D341Med (cell line): ENCODE data around the gene ASXL1.
"Not testable (repeated sequence)": the region's sequence is repeated elsewhere in the genome, so short reads cannot be mapped to it uniquely, and the experiment has no call there.

ENCODE experiments used
- DNase-seq: peaks from one replicate; pipeline ENCODE4 v3.0.0; 2012; ENCODE audit warnings: low spot score

The ASXL1 gene

DNA sequence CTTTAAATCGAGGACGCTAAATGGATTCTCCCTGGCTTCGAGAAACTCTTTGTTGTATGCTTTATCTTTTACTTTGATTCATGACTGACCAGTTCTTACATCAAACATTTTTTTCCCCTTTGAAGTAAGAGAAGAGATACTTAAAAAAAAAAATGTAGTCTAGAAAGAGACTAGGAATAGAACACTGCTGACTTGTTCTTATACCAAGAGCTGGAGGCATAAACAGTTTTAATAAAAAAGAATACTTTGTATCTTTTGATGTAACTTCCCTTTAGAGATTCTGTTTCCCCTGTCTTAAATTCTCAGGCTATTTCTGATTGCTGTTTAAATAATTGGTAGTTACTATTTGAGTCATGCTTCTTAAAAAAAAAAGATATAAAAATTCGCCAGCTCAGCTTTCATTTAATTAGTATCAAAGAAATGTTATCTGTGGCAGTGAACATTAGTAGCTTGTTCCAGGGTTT, 4.8 kb downstream of the ASXL1 start:
- no peak for DNase-seq

DNA sequence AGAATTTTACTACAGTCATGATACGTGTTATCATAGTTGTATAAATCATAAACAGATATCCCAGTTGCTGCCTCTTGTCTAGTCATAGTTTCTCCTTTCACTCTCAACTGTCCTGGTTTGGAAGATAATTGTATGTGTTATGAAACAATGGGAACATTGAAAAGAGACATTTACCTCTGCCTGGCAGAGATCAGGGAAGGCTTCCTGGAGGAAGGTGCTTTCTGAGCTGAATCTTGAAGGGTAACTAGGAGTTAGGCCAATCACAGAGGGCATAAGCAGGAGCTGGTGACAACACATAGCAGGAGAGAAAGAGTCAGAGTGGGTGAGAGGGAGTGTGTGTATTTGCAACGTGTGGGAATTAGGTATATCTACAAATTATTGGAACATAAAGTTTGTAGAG, 5.4 kb downstream of the ASXL1 start:
- no peak for DNase-seq

DNA sequence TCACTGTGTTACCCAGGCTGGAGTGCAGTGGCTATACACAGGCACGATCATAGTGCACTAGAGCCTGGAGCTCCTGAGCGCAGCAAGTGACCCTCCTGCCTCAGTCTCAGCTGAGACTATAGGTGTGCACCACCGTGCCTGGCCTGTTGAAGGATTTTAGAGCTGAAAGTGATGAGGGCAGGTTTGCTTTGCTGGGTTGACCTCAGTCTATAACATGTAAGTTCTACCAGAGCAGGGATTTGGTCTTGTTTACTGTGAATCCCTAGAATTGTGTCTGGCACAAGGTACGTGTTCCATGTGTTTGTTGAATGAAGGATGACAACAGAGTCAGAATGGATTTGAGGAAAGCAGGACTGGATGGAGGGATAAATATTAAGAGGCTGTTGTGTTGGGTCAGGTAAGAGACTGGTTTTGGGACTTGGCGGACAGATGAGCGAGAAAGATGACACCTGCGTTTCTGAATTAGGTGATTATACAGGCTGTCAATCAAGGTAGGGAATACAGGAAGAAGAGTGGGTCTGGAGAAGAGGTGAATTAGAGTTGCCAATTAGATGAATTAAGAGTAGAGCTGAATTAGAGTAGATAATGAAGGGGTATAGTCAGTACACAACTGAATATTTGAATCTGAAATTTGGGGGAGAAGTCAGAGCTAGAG, 6.5 kb downstream of the ASXL1 start:
- no peak for DNase-seq

DNA sequence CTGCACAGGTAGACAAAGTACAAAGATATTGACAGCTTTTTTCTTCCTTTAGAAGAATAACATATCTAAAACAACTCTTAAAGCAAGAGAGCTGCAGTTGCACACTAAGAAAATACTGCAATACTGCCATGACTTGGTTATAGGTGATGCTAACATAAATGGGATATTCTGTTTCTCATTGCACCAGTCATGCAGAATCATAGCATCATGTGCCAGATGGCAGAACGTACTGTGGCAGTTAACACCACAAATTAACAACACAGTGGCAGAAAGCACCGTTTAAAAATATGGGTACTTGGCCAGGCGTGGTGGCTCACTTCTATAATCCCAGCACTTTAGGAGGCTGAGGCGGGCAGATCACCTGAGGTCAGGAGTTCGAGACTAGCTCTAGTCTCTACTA, 7.4 kb downstream of the ASXL1 start:
- no peak for DNase-seq

DNA sequence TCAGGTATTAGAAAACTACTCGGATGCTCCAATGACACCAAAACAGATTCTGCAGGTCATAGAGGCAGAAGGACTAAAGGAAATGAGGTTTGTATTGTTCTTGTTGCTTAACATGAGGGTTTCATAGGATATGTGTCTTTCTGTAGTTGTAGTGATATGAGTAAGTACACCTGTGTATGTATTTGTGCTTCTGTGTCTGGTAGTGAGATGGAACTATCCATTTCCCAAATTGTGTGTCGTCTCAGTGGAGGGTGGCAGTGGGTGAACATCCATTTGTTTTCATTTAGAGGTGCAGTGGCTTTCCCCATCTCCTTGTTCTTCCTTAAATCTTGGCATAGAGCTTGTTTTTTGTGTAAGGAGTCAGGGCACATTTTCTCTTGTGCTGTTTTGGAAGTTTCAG, 8.2 kb downstream of the ASXL1 start:
- no peak for DNase-seq

DNA sequence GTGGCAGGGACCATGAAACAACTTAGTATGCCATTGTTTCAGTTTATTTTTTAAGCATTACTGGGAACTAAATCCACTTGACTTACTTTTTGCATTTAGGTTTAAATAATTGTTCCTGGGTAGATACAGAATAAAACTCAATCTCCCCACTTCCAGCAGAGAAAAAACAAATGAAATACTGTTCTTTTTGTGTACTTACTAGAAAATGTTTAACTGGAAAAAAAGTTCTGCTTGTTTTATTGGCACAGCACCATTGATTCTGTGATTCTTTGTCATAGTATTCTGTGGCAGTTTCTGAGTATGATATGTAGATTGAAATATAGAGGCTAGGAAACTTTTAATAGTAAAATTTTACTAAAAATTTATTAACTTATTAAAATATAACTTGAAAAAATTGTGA, 10.2 kb downstream of the ASXL1 start:
- DNase-seq: no peak

DNA sequence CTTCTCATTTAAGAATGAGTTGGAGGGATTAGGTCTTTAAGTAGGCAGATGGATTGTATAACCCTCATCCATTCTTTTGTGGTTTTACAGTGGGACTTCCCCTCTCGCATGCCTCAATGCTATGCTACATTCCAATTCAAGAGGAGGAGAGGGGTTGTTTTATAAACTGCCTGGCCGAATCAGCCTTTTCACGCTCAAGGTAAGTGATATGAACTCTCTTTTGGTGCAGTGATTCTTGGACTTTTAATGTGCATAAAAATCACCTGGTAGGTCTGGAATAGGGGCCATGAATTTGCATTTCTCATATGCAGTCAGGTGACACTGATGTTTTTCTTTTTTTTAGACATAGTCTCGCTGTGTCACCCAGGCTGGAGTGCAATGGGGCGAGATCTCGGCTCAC, 10.8 kb downstream of the ASXL1 start:
- DNase-seq: no peak

DNA sequence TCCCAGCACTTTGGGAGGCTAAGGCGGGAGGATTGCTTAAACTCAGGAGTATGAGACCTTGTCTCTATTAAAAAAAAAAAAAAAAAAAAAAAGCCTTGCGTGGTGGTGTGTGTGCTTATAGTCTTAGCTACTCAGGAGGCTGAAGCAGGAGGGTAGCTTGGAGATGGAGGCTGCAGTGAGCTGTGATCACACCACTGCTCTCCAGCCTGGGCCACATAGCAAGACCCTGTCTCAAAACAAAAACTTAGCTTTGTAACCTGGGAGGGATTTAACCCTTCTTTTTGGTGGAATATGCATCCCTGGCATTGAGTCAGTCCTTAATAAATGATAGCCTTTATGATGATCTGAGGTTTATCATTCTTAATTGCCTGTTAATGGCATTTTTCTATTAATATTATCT, 12.8 kb downstream of the ASXL1 start:
- no peak for DNase-seq

DNA sequence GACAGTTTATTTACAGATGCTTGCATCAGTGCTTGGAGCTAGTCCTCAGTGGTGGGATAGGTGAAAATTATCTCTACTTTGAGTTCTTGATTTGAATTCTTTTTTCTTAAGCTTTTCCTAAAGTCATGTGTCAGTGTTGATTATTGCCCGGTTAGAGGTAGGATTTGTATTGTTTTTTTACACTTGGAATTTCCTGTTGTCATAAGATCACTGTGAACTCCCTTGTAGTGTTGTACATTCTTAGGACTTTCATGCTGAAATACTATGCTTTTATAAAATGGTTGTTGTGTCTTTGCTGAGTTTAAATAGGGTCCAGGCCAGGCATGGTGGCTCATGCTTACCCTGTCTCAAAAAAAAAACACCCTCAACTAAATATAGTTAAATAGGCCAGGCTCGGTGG, 20.3 kb downstream of the ASXL1 start:
- DNase-seq: no peak

DNA sequence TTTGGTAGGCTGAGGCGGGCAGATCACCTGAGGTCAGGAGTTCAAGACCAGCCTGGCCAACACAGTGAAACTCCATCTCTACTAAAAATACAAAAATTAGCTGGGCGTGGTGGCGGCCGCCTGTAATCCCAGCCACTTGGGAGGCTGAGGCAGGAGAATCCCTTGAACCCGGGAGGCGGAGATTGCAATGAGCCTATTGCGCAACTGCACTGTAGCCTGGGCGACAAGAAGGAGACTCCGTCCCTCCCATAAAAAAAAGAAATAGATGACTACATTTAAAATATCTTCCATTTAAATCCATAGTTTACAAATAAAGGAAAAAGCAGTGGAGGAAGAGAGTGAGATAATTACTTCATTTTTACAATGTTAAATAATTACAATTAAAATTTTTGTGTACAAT, 21.9 kb downstream of the ASXL1 start:
- DNase-seq: not testable (repeated sequence)

DNA sequence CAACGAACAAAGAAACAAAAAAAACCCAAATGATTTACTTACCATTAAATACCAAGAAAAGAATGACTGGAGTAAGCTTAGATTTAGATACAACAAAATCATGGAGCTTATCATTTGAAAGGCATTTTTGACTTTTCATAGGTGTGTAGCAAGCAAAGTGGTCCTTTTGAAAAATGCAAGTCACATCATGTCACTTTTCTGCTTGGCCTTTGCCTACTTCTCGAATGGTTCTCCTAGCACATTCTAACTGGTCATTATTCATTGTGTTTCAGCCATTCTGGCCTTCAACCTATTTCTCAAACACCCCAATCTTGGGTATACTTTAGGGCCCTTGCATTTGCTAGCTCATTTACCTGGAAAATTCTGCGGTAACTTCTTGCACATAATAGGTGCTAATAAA, 22.6 kb downstream of the ASXL1 start:
- no peak for DNase-seq

DNA sequence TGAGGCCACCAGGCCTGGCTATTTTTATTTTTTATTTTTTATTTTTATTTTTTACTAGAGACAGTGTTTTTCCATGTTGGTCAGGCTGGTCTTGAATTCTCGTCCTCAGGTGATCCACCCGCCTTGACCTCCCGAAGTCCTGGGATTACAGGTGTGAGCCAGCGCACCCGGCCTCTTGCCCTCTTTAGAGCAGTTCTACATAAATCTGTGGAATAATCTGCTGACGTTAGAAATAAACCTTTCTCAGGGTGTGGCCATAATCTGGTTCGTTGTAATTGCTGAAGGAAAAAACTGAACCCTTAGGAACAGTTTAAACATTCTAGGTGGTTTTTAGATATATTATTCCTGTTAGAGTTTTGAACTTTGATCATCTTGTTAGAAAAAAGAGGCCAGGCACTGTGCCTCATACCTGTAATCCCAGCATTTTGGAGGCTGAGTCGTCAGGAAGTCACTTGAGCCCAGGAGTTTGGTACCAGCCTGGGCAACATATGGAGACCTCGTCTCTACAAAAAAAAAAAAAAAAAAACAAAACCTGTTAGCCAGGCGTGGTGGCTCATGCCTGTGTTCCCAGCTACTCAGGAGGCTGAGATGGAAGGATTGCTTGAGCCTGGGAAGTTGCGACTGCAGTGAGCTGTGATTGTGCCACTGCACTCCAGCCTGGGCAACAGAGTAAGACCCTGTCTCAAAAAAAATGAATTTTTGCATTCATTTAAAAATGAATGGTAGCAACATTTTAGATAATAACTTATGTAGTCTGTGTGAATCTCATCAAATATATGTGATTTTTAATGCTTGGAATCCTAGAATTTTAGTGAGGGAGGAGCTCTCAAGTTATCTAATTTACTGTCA, 24.2 kb downstream of the ASXL1 start:
- DNase-seq: no peak

DNA sequence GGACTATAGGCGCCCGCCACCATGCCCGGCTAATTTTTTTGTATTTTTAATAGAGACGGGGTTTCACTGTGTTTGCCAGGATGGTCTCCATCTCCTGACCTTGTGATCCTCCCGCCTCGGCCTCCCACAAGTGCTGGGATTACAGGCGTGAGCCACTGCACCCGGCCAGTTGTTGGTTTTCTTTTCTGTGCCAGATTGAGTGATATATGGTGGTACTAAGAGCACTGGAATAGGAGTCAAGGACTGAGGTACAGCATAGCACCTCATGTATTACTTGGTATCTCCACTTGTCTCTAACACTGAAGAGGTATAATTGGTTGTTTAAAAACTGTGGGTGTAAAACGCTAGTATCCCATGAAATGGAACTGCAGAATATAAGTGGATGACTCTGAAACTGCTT, 25.3 kb downstream of the ASXL1 start:
- DNase-seq: not testable (repeated sequence)

DNA sequence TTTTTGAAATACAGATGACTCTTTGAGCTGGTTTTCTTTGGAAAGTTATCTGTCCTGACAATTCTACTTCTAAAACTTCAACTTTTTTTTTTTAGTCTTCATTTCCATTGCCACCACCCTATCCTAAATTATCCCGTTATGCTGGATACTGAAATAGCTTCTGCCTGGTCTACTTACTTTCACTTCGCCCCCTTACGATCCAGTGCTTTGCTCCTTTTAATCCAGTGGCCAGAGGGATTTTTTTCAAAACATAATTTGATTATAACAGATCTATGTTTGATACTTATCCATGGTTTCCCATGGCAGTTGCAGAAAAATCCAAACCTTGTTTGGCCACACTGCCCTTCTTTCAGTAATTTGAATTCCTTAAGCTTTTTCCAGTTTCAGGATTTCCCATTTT, 27.4 kb downstream of the ASXL1 start:
- no peak for DNase-seq

DNA sequence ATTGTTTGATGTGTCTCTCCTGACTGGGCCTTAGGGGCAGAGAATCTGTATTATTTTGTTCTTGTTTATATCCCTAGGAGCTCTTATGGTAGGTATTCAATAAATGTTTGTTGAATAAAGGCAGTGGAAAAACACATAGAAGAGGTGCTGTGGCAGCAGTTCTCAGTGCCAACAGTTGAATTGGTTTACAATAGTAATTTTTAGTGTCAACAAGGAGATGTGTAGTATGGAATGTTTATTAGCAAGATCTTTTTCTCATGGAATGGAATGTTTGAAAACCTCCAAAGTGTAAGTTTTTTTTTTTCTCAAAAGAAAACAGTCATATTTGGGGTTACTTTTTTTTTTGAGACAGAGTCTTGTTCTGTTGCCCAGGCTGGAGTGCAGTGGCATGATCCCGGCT, 28.0 kb downstream of the ASXL1 start:
- DNase-seq: no peak

DNA sequence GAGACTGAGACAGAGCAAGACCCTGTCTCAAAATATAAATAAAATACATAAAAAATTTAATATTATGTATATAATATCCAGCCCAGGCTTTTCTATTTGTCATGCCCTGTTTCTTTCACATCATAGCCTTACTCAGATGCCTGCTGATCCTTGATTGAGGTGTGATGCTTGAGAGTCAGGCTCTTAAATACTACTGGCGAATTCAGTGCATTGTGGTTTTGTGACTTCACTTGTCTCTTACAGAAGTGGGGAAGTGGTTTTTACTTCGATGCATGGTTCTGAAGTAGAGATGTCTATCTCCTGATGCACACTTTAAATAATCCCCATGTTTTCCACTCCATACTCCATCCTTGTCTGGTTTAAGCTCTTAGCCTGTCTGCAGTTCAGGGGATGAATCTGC, 29.1 kb downstream of the ASXL1 start:
- no peak for DNase-seq

DNA sequence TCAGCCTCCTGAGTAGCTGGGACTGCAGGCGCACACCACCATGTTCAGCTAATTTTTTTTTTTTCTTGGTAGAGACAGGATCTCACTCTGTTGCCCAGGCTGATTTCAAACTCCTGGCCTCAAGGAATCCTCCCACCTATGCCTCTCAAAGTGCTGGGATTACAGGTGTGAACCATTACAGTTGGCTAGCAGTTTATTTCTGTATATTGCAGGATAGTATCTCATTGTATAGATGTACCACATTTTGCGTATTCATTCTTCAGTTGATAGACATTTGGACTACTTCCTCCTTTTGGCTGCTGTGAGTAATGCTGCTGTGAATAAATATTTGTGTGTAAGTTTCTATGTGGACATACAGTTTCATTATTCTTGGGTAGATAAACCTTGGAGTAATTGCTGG, 32.9 kb downstream of the ASXL1 start:
- DNase-seq: no peak

DNA sequence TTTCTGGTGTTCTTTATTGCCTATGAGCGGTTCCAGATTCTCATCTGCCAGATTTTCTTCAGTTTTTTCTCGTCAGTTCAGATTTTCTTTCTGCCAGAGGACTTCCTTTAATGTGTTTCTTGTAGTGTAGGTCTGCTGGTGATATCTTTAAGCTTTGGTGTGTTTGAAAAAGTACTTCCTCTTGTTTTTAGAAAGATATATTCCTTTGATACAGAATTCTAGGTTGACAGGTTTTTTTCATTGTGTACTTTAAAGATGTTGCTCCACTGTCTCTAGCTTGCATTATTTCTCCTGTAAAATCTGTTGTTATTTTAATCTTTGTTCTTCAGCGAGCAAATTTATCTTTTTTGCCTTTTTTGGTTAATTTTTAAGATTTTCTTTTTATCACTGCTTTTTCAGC, 36.9 kb downstream of the ASXL1 start:
- no peak for DNase-seq

DNA sequence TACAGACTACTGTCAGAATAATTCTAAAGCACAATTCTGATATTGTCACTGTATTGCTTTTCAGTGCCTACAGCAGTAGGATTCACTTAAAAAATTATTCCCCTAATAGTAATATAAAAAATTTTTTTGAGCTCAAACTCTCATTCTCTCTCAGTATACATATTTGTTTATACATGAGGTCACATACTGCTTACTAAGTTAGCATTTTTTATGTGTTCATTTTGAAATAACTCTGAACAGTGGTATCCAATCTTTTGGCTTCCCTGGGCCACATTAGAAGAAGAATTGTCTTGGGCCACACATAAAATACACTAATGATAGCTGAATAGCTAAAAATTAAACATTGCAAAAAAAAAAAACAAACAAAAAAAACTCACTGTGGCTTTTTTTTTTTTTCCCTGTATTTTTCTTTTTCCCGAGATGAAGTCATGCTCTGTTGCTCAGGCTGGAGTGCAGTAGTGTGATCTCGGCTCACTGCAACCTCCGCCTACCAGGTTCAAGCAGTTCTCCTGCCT, 38.6 kb downstream of the ASXL1 start:
- no peak for DNase-seq

DNA sequence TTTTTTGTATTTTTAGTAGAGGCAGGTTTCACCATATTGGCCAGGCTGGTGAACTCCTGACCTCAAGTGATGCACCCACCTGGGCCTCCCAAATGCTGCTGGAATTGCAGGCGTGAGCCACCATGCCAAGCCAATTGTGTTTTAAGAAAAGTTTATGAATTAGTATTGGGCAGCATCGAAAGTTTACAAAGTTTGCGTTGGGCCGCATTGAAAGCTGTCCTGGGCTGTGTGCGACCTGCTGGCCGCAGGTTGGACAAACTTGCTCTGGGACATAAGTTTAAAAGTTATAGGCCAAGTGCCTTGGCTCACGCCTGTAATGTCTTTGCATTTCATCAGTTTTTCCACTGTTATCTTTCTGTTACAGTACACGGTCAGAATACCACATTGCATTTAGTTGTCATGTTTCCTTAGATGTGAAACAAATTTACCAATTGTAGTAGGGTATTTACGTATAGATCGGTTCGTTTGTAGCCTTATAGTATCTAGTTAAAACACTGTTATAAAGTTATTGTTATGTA, 39.5 kb downstream of the ASXL1 start:
- no peak for DNase-seq

DNA sequence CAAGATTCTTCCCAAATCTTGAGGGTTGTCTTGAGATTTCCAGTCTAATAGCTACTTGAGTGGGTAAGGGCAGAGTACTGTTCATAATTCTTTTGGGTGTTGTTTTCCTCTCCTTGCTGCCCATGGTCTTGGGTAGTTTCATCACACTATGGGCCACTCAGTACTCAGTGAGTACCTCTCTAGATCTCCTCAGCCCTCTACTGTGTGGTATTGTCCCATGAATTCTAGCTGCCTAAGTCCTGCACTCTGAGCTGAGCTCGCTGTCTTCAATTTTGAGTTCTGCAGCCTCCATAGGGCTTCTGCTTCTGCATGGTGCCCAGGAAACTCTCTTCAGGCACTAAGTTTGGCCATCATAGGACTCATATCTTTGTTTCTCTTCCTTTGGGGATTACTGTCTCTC, 42.3 kb downstream of the ASXL1 start:
- no peak for DNase-seq

DNA sequence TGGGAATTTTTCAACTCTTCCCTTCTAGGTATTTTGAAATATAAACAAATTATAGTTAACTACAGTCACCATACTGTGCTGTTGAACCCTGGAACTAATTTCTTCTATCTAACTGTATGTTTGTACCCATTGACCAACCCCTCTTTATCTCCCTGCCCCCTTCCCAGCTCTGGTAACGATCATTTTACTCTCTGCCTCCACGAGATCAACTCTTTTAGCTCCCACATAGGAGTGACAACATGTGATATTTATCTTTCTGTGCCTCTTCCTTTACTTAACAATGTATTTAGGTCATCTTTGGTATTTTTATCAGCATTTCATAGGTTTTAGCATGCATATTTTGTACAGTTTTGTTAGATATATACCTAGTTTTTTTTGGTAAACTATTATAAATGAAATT, 45.9 kb downstream of the ASXL1 start:
- DNase-seq: no peak

DNA sequence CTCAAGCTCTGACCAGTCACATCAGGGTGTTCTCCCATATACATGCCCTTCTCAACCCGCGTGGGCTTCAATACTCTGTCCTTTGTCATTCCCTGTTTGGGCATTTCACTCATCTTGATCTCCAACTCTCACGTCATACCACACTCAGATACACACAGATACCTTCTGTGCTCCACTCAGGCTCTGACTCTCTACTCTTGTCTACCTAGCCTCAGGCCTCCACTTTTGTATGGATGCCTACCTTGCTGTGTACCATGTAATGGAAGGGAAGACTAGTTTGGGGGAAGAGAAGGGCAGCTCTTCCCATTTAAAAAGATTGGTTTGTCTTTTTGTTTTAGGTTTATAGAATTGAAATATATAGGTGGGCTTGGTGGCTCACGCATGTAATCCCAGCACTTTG, 48.6 kb downstream of the ASXL1 start:
- no peak for DNase-seq
